Bone marrow (tissue), 2 donors: Measurements from ENCODE around the gene CGGBP1.
"Not testable (repeated sequence)": the region's sequence is repeated elsewhere in the genome, so short reads cannot be mapped to it uniquely, and the experiment has no call there.

Source experiments
- DNase-seq, 2 donors: peaks; one replicate each; lab custom pipeline; 2025; lab: John Stamatoyannopoulos, UW

Gene CGGBP1

GRCh38 chr3:88034491-88035275, 24.1 kb downstream of the CGGBP1 start:
- DNase-seq = no peak

DNA sequence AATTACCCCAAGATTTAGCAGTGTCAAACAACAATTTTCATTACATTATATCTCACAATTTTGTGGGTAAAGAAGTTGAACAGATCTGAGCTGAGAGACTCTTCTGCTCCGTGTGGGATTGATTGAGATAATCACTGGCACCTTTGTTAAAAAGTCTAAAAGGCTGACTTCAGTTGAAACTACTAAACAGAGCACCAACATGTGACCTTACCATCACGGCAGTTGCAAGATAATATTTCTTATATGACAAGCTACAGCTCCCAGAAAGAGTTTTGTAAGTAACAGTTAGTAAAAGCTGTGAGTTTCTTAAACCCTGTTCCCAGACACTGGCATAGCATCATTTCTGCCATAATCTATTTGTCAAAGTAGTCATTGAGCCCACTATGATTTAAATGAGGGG, 25.0 kb downstream of the CGGBP1 start:
- no peak for DNase-seq

DNA sequence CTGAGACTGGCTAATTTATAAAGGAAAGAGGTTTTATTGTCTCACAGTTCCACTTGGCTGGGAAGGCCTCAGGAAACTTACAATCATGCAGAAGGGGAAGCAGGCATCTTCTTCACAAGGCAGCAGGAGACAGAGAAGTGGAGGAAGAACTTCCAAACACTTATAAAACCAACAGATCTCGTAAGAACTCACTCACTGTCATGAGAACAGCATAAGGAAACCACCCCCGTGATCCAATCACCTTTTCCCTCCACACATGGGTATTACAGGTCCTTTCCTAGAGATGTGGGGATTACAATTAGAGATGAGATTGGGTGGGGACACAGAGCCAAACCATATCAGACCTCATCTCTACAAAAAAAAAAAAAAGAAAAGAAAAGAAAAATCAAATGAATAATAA, 25.7 kb downstream of the CGGBP1 start:
- no peak for DNase-seq

- DNase-seq = no peak
Measured at GRCh38 chr3:88032245-88032644, 26.6 kb downstream of the CGGBP1 start.

GRCh38 chr3:88031642-88032077, 27.1 kb downstream of the CGGBP1 start:
- peak in 1 of 2 donors; percentile 69 for DNase-seq

DNA sequence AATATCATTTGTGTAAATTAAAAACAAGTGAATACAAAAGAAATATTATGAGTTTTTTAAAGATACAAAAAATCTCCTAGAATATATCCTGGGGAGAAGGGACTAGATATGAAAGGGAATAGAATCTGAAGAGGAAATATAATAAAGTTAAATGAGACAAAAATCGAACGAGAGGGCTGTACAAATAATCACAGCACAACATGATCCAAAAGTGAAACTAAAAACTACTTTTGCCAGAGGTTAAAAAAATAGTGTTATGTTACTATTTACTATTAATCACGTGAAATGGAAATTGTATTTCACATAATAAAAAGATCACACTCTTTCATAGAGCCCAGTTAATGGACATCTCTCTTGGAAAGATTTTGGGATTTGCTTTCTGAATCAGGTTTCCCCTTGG, 28.6 kb downstream of the CGGBP1 start:
- no peak for DNase-seq

DNA sequence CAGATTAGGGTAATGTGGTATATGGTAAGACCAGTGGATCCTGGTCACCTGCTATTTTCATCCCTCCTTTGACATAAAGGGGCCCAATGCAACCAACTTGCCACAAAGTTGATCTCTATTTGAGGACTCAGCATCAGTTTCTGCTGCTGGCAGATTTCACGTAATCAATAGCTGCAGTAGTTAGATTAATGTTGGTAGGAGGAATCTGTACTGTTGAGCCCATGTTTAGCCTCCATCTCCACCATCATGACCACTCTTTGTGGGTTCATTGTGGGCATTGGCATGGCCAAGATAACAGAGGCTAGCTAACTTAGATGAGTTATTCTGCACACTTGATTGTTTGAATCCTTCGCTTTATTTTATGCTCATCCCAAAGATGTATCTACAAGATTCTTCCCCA, 29.9 kb downstream of the CGGBP1 start:
- no peak for DNase-seq

DNA sequence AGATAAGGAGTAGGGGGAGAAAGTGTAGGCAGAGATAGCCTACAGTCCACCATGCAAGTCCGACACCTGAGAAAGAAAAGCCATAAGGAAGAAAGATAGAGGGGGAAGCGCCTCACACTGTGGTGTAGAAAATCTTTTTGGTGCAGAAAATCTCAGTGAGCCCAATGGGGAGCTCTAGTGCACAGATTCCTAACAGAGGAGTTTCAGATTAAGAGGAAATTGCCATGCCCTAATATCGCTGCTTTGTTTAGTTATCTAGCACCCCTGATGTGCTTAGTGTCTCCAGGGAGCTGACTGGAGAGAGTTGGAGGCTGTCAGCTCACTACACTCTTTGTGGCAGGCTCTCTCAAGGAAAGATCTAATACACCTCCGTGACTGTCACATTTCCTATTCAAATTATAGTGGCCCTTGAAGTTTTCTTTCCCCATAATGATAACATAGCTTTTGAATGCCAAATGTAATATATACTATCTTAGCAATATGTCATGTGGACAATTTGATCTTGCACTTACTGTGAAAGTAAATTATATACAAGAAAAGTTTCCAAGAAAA, 33.7 kb downstream of the CGGBP1 start:
- no peak for DNase-seq

GRCh38 chr3:88019024-88019423, 39.8 kb downstream of the CGGBP1 start:
- no peak for DNase-seq

DNA sequence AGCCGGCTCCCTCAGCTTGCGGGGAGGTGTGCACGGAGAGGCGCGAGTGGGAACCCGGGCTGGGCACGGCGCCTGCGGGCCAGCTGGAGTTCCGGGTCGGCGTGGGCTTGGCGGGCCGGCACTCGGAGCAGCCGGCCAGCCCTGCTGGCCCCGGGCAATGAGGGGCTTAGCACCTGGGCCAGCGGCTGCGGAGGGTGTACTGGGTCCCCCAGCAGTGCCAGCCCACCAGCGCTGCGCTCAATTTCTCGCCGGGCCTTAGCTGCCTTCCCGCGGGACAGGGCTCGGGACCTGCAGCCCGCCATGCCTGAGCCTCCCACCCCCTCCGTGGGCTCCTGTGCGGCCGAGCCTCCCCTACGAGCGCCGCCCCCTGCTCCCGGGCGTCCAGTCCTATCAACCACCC, 43.1 kb downstream of the CGGBP1 start:
- not testable (repeated sequence) for DNase-seq

DNA sequence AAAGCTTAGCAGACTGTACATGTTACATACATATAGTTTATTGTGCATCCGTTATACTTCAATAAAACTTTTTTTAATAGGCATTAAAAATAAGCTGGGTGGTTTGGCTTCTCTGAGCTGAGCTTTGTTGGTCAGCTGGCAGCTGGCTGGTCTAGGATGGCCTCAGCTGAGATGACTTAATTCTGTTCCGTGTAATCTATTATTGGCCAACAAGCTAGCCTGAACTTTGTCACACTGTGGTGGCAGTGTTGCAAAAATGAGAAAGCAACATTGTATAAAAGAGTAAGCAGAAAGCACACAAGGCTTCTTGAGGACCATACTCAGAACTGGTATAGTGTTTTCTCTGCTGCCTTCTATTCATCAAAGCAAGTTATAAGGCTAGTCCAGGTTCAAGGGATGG, 45.2 kb downstream of the CGGBP1 start:
- DNase-seq = no peak

DNA sequence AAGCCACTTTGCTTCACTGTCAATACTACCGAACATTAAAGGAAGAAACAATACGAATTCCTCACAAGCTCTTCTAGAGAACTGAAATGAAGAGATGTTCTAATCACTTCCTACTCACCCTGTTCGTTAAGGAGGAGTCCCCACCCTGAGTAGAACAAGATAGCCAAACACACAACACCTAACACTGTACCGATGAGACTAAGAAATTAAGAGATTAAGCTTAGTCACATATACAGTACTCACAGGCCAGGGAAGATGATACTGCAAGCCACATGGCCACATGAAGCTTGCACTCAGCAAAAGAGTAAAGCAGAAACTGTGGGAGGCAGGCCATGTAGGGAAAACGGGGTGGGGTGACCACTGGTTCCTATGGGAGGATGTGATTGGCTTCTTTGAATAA, 48.0 kb downstream of the CGGBP1 start:
- DNase-seq = no peak

DNA sequence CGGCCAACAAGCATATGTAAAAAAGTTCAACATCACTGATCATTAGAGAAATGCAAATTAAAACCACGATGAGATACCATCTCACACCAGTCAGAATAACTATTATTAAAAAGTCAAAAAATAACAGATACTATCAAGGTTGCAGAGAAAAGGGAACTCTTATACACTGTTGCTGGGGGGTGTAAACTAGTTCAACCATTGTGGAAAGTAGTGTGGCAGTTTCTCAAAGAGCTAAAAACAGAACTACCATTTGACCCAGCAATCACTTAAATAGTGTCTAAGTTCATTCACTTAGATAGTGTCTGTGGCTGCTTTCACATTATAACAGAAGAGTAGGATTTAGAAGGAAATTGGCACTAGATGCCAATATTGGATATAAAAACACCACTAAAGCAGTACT, 49.7 kb downstream of the CGGBP1 start:
- DNase-seq = no peak

GRCh38 chr3:88005066-88005465, 53.7 kb downstream of the CGGBP1 start:
- peak in 1 of 2 donors; percentile 69 for DNase-seq

GRCh38 chr3:88003115-88003755, 55.6 kb downstream of the CGGBP1 start:
- peak in 1 of 2 donors; percentile 70 for DNase-seq

- DNase-seq = no peak
Measured at GRCh38 chr3:88002448-88002847, 56.4 kb downstream of the CGGBP1 start.
